HepG2 (cell line): ENCODE measurements around the gene ACOXL. TPM values are rescaled to one million over a fixed set of nuclear protein-coding genes. Genes with fewer than 3 reads are reported as not detected.

Experiments
- ADNP ChIP-seq: sonication (generic); formaldehyde crosslinking; IDR thresholded peaks from 2 replicates; pipeline ENCODE4 v1.4.0; 2020; ENCODE audit warnings: missing genetic modification reagents
- CENPT ChIP-seq: sonication (generic); formaldehyde crosslinking; IDR thresholded peaks from 2 replicates; pipeline ENCODE4 v1.8.0; 2022; ENCODE audit warnings: low read depth, mild to moderate bottlenecking, moderate library complexity, missing genetic modification reagents
- ESRRA ChIP-seq: sonication (generic); formaldehyde crosslinking; IDR thresholded peaks from 2 replicates; pipeline ENCODE4 v1.5.1; 2020; ENCODE audit warnings: mild to moderate bottlenecking, low read depth, missing genetic modification reagents
- ETV5 ChIP-seq: IDR thresholded peaks from 2 replicates; pipeline ENCODE4 v1.6.1; 2018; ENCODE audit warnings: missing biosample characterization, missing genetic modification reagents, inconsistent platforms, borderline replicate concordance
- HNRNPUL1 ChIP-seq: fragments of 200-400 bp; formaldehyde crosslinking; IDR thresholded peaks from 2 replicates; pipeline ENCODE4 v1.6.1; 2017; ENCODE audit warnings: low read depth, mild to moderate bottlenecking, low read length, moderate library complexity
- HOXA7 ChIP-seq: sonication (generic); formaldehyde crosslinking; IDR thresholded peaks from 2 replicates; pipeline ENCODE4 v1.8.1; 2022; ENCODE audit warnings: mild to moderate bottlenecking, missing genetic modification reagents, moderate library complexity
- IRF2 ChIP-seq: IDR thresholded peaks from 2 replicates; pipeline ENCODE4 v1.6.1; 2018; ENCODE audit warnings: missing genetic modification reagents, missing compliant biosample characterization
- PAX8 ChIP-seq: sonication (generic); formaldehyde crosslinking; IDR thresholded peaks from 2 replicates; pipeline ENCODE4 v1.8.0; 2022; ENCODE audit warnings: mild to moderate bottlenecking, missing genetic modification reagents, borderline replicate concordance
- RBM39 ChIP-seq: fragments of 200-400 bp; formaldehyde crosslinking; IDR thresholded peaks from one replicate; pipeline ENCODE4 v1.6.1; 2018; ENCODE audit warnings: antibody characterized with exemption, mild to moderate bottlenecking, low read depth, low read length; ENCODE audit not compliant: poor library complexity, severe bottlenecking
- WIZ ChIP-seq: sonication (generic); formaldehyde crosslinking; IDR thresholded peaks from 2 replicates; pipeline ENCODE4 v1.5.1; 2020; ENCODE audit warnings: mild to moderate bottlenecking, missing genetic modification reagents
- ZFP37 ChIP-seq: sonication (generic); formaldehyde crosslinking; IDR thresholded peaks from 2 replicates; pipeline ENCODE4 v1.4.0; 2020; ENCODE audit warnings: missing genetic modification reagents, borderline replicate concordance
- ZFX ChIP-seq: sonication (generic); formaldehyde crosslinking; IDR thresholded peaks from 2 replicates; pipeline ENCODE4 v1.4.0; 2020; ENCODE audit warnings: mild to moderate bottlenecking, low read depth, missing genetic modification reagents, moderate library complexity
- ZNF12 ChIP-seq: sonication (generic); formaldehyde crosslinking; IDR thresholded peaks from 2 replicates; pipeline ENCODE4 v1.5.0; 2020; ENCODE audit warnings: missing genetic modification reagents
- ZNF225 ChIP-seq: sonication (generic); formaldehyde crosslinking; IDR thresholded peaks from 2 replicates; pipeline ENCODE4 v1.4.0; 2020; ENCODE audit warnings: mild to moderate bottlenecking, missing genetic modification reagents
- ZNF253 ChIP-seq: sonication (generic); formaldehyde crosslinking; IDR thresholded peaks from 2 replicates; pipeline ENCODE4 v1.8.0; 2022; ENCODE audit warnings: mild to moderate bottlenecking, missing genetic modification reagents, borderline replicate concordance
- ZNF510 ChIP-seq: sonication (generic); formaldehyde crosslinking; IDR thresholded peaks from 2 replicates; pipeline ENCODE4 v1.4.0; 2020; ENCODE audit warnings: low read depth, mild to moderate bottlenecking, missing genetic modification reagents
- ZNF577 ChIP-seq: sonication (generic); formaldehyde crosslinking; IDR thresholded peaks from 2 replicates; pipeline ENCODE4 v1.4.0; 2020; ENCODE audit warnings: mild to moderate bottlenecking, low read depth, missing genetic modification reagents, borderline replicate concordance
- ZNF616 ChIP-seq: sonication (generic); formaldehyde crosslinking; IDR thresholded peaks from 2 replicates; pipeline ENCODE4 v1.5.0; 2020; ENCODE audit warnings: low read depth, mild to moderate bottlenecking, missing genetic modification reagents
- ZNF766 ChIP-seq: sonication (generic); formaldehyde crosslinking; IDR thresholded peaks from 2 replicates; pipeline ENCODE4 v1.5.0; 2020; ENCODE audit warnings: missing genetic modification reagents, borderline replicate concordance
- ZSCAN31 ChIP-seq: sonication (generic); formaldehyde crosslinking; IDR thresholded peaks from 2 replicates; pipeline ENCODE4 v1.5.0; 2020; ENCODE audit warnings: low read depth, mild to moderate bottlenecking, missing genetic modification reagents
- polyA plus RNA-seq, 8 experiments: library from polyadenylated mRNA; depleted of rRNA in 3 of 8; stranded (reverse) in 7 of 8; unstranded in 1 of 8; fragments of >200 nt; fragmentation: Illumina TruSeq in 4 of 8; extraction: Trizol in 4 of 8; gene quantifications; 2 replicates each; pipeline versions ENCODE4 v1.2.1 to v1.2.3, GENCODE V29; 2011 to 2016; ENCODE audit warnings: low read depth in 4 of 8, missing spikeins in 1 of 8, mixed read lengths in 1 of 8; ENCODE audit not compliant: insufficient read depth in 1 of 8
- total RNA-seq, 5 experiments: library from RNA; depleted of rRNA; stranded (reverse); fragments of >200 nt; fragmentation: Illumina TruSeq; extraction: Trizol; gene quantifications; 2 replicates each; pipeline ENCODE4 v1.2.3, GENCODE V29; 2016; ENCODE audit warnings: low read depth in 1 of 5
- TF ChIP-seq, protein P1 (sequence below): sonication (generic); formaldehyde crosslinking; IDR thresholded peaks from 2 replicates; pipeline ENCODE4; 2020; ENCODE audit warnings: missing genetic modification reagents, mild to moderate bottlenecking, borderline replicate concordance
- TF ChIP-seq, protein P2 (sequence below): sonication (generic); formaldehyde crosslinking; IDR thresholded peaks from 2 replicates; pipeline ENCODE4 v1.8.1; 2023; ENCODE audit warnings: mild to moderate bottlenecking, moderate library complexity, missing genetic modification reagents

ACOXL gene
- total and polyA plus RNA-seq, 2 of the 13 experiments (the other 11 are each of a cell fraction or from before 2014, with no cell fraction given), result not detected

DNA sequence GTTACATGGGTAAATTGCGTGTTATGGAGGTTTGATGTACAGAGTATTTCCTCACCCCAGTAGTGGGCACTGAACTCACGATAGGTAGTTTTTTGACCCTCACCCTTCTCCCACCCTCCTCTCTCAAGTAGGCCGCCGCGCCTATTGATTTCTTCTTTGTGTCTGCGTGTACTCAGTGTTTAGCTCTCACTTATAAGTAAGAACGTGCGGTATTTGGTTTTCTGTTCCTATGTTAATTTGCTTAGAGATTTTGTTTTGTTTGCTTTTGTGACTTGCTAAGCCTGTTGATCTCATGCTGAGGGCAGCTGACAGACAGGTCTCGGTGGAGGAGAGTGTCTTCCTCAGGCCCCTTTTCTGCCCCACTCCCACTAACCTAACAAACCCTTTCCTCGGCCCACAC, 36.2 kb downstream of the ACOXL start (continued):
- TF ChIP-seq RBM39 (no peak), ZNF12 (CRISPR knock-in tag) (no peak), ZNF766 (no peak), HNRNPUL1 (no peak), ZNF510 (CRISPR knock-in tag) (no peak), ZFP37 (CRISPR knock-in tag) (no peak), ZNF225 (CRISPR knock-in tag) (no peak), HOXA7 (CRISPR knock-in tag) (no peak), ETV5 (CRISPR knock-in tag) (peak; percentile 49; the same call in 1 of the 2 replicates), CENPT (CRISPR knock-in tag) (no peak), ADNP (no peak), ZNF253 (CRISPR knock-in tag) (no peak), ZNF616 (no peak), IRF2 (CRISPR knock-in tag) (no peak), WIZ (CRISPR knock-in tag) (no peak), PAX8 (CRISPR knock-in tag) (no peak), ZSCAN31 (CRISPR knock-in tag) (no peak), ZFX (CRISPR knock-in tag) (peak; percentile 39; the same call in 1 of the 2 replicates), ESRRA (CRISPR knock-in tag) (no peak), ZNF577 (no peak)
- TF ChIP-seq, protein P1, sequence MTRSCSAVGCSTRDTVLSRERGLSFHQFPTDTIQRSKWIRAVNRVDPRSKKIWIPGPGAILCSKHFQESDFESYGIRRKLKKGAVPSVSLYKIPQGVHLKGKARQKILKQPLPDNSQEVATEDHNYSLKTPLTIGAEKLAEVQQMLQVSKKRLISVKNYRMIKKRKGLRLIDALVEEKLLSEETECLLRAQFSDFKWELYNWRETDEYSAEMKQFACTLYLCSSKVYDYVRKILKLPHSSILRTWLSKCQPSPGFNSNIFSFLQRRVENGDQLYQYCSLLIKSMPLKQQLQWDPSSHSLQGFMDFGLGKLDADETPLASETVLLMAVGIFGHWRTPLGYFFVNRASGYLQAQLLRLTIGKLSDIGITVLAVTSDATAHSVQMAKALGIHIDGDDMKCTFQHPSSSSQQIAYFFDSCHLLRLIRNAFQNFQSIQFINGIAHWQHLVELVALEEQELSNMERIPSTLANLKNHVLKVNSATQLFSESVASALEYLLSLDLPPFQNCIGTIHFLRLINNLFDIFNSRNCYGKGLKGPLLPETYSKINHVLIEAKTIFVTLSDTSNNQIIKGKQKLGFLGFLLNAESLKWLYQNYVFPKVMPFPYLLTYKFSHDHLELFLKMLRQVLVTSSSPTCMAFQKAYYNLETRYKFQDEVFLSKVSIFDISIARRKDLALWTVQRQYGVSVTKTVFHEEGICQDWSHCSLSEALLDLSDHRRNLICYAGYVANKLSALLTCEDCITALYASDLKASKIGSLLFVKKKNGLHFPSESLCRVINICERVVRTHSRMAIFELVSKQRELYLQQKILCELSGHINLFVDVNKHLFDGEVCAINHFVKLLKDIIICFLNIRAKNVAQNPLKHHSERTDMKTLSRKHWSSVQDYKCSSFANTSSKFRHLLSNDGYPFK (CRISPR knock-in tag), result no peak
- TF ChIP-seq, protein P2, sequence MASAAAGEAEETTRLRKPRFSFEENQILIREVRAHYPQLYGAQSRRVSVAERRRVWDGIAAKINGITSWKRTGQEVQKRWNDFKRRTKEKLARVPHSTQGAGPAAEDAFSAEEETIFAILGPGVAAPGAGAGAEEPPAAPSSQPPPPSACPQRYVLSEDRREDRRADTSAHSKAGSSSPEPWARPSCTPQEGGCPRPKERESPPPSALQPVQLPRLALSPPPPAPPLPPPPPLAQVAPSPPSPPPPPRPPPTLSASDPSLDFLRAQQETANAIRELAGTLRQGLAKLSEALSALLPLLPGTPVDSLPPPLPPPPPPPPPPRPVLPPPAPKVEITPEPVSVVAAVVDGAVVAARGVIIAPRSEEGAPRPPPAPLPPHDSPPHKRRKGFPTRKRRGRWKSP, result no peak
